ENCODE measurements around the gene CEP112. TPM values are rescaled to one million over a fixed set of nuclear protein-coding genes. Genes with fewer than 3 reads are reported as not detected.

Gene CEP112
- total and polyA plus RNA-seq, 2 donors (not counting 1 experiment from before 2014, with no cell fraction given), result 5.4 to 6.4 TPM

GRCh38 chr17:66221343-66221742, 29.4 kb upstream of the CEP112 start:
- H3K9ac ChIP-seq (ENCODE audit: insufficient read depth, low read length), result no peak overlapping the region
- H3K36me3 ChIP-seq (ENCODE audit: control insufficient read depth, insufficient read depth, low read length), result no peaks in the 10 kb centered on the region
- H3K4me1 ChIP-seq (ENCODE audit: control insufficient read depth, extremely low read depth, insufficient read depth, low read length), result no peaks in the 10 kb centered on the region
- H3K4me2 ChIP-seq (ENCODE audit: extremely low read depth, insufficient read depth, low read length), result no peak overlapping the region
- H4K20me1 ChIP-seq (ENCODE audit: control insufficient read depth, extremely low read depth, insufficient read depth, low read length), result no peaks in the 10 kb centered on the region
- H3K27ac ChIP-seq (ENCODE audit: insufficient read depth, low read length), result no peak overlapping the region
- H3K4me3 ChIP-seq (replicated peaks in 1 of 4; ENCODE audit: control extremely low read depth in 1 of 4, insufficient read depth in 1 of 4, low read depth in 3 of 4, low read length in 4 of 4), result no peak overlapping the region
- peaks cover 4% of the 10 kb centered on the region for H3K27me3 ChIP-seq (ENCODE audit: control insufficient read depth, insufficient read depth, low read length)
- no peak for DNase-seq (ENCODE audit: low read depth in 2 of 2)
- no peak overlapping the region for H2AFZ ChIP-seq (ENCODE audit: low read length)
- no peaks in the 10 kb centered on the region for H3K79me2 ChIP-seq (ENCODE audit: control insufficient read depth, insufficient read depth, low read length)
- no peaks in the 10 kb centered on the region for H3K9me3 ChIP-seq (ENCODE audit: control insufficient read depth, insufficient read depth, low read depth, low read length)
- TF ChIP-seq EZH2 (IDR thresholded peaks at IDR 0.05; ENCODE audit: low read length, missing control alignments) (no peak), CTCF (conservative IDR thresholded peaks at IDR 0.05 in 1 of 2, IDR thresholded peaks at IDR 0.05 in 1 of 2; ENCODE audit: low read depth in 1 of 2, low read length in 2 of 2) (no peak)

GRCh38 chr17:66220079-66220835, 28.3 kb upstream of the CEP112 start:
- H4K20me1 ChIP-seq (ENCODE audit: control insufficient read depth, extremely low read depth, insufficient read depth, low read length), result no peaks in the 10 kb centered on the region
- H3K9ac ChIP-seq (ENCODE audit: insufficient read depth, low read length), result no peak overlapping the region
- no peak overlapping the region for H3K4me2 ChIP-seq (ENCODE audit: extremely low read depth, insufficient read depth, low read length)
- H3K27me3 ChIP-seq (ENCODE audit: control insufficient read depth, insufficient read depth, low read length), result peaks cover 11% of the 10 kb centered on the region
- H3K9me3 ChIP-seq (ENCODE audit: control insufficient read depth, insufficient read depth, low read depth, low read length), result no peaks in the 10 kb centered on the region
- DNase-seq (ENCODE audit: low read depth in 2 of 2), result no peak
- H3K4me3 ChIP-seq (replicated peaks in 1 of 4; ENCODE audit: control extremely low read depth in 1 of 4, insufficient read depth in 1 of 4, low read depth in 3 of 4, low read length in 4 of 4), result no peak overlapping the region
- TF ChIP-seq CTCF (conservative IDR thresholded peaks at IDR 0.05 in 1 of 2, IDR thresholded peaks at IDR 0.05 in 1 of 2; ENCODE audit: low read depth in 1 of 2, low read length in 2 of 2) (no peak), EZH2 (IDR thresholded peaks at IDR 0.05; ENCODE audit: low read length, missing control alignments) (no peak)
- H3K79me2 ChIP-seq (ENCODE audit: control insufficient read depth, insufficient read depth, low read length), result no peaks in the 10 kb centered on the region
- H2AFZ ChIP-seq (ENCODE audit: low read length), result no peak overlapping the region
- H3K4me1 ChIP-seq (ENCODE audit: control insufficient read depth, extremely low read depth, insufficient read depth, low read length), result no peaks in the 10 kb centered on the region
- no peaks in the 10 kb centered on the region for H3K36me3 ChIP-seq (ENCODE audit: control insufficient read depth, insufficient read depth, low read length)
- no peak overlapping the region for H3K27ac ChIP-seq (ENCODE audit: insufficient read depth, low read length)

GRCh38 chr17:66215529-66215911, 23.6 kb upstream of the CEP112 start:
- no peak overlapping the region for H3K4me2 ChIP-seq (ENCODE audit: extremely low read depth, insufficient read depth, low read length)
- no peak overlapping the region for H2AFZ ChIP-seq (ENCODE audit: low read length)
- no peaks in the 10 kb centered on the region for H3K36me3 ChIP-seq (ENCODE audit: control insufficient read depth, insufficient read depth, low read length)
- DNase-seq (ENCODE audit: low read depth in 2 of 2), result no peak
- no peak overlapping the region for H3K9ac ChIP-seq (ENCODE audit: insufficient read depth, low read length)
- no peak overlapping the region for H3K4me3 ChIP-seq (replicated peaks in 1 of 4; ENCODE audit: control extremely low read depth in 1 of 4, insufficient read depth in 1 of 4, low read depth in 3 of 4, low read length in 4 of 4)
- no peaks in the 10 kb centered on the region for H3K4me1 ChIP-seq (ENCODE audit: control insufficient read depth, extremely low read depth, insufficient read depth, low read length)
- no peaks in the 10 kb centered on the region for H3K9me3 ChIP-seq (ENCODE audit: control insufficient read depth, insufficient read depth, low read depth, low read length)
- no peak overlapping the region for H3K27ac ChIP-seq (ENCODE audit: insufficient read depth, low read length)
- no peaks in the 10 kb centered on the region for H3K79me2 ChIP-seq (ENCODE audit: control insufficient read depth, insufficient read depth, low read length)
- H4K20me1 ChIP-seq (ENCODE audit: control insufficient read depth, extremely low read depth, insufficient read depth, low read length), result no peaks in the 10 kb centered on the region
- no peak for TF ChIP-seq EZH2 (IDR thresholded peaks at IDR 0.05; ENCODE audit: low read length, missing control alignments)
- no peak for TF ChIP-seq CTCF (conservative IDR thresholded peaks at IDR 0.05 in 1 of 2, IDR thresholded peaks at IDR 0.05 in 1 of 2; ENCODE audit: low read depth in 1 of 2, low read length in 2 of 2)
- H3K27me3 ChIP-seq (ENCODE audit: control insufficient read depth, insufficient read depth, low read length), result peaks cover 12% of the 10 kb centered on the region

Measured in fibroblast of lung (primary cell).